ENCODE results near the gene HTD2. TPM values are rescaled to one million over a fixed set of nuclear protein-coding genes. Genes with fewer than 3 reads are reported as not detected.

HTD2 gene
- total and polyA plus RNA-seq, 2 donors from 2014 or later, result 6.4 to 7.8 TPM

DNA sequence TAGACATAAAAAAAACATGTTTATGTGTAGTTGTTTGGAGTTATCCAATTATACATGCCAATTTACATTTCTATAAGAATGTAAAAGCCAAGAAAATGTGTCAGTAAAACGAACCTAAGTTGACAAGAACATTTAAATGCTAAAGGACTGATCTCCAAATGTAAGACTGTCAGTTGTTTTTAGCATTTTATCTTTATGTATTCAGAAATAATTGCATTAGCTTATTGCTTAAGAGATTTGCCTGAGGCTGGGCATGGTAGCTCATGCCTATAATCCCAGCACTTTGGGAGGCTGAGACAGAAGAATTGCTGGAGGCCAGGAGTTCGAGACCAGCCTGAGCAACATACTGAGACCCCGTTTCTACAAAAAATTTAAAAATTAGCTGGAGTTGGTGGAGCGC, 53.3 kb downstream of the HTD2 start:
- Histone ChIP-seq H3K4me1 (ENCODE audit: control insufficient read depth in 2 of 3, insufficient read depth in 2 of 3, low read depth in 1 of 3, low read length in 3 of 3) (peaks cover 0 to 5% (median 3%) of the 10 kb centered on the region in 3 donors), H3K27me3 (ENCODE audit: control insufficient read depth, insufficient read depth, low read length) (no peaks in the 10 kb centered on the region), H3K27ac (ENCODE audit: low read depth in 2 of 2, low read length in 2 of 2) (no peak overlapping the region), H3K9me3 (ENCODE audit: control insufficient read depth in 2 of 3, insufficient read depth in 1 of 3, low read length in 3 of 3) (no peaks in the 10 kb centered on the region), H3K36me3 (ENCODE audit: control insufficient read depth in 2 of 3, insufficient read depth in 3 of 3, low read length in 3 of 3) (no peaks in the 10 kb centered on the region), H3K4me3 (ENCODE audit: low read length in 3 of 3) (no peak overlapping the region), H3K9ac (ENCODE audit: low read length in 3 of 3) (no peak overlapping the region)
- FAIRE-seq (no peak), DNase-seq (no peak)
- TF ChIP-seq CTCF (IDR thresholded peaks at IDR 0.05; ENCODE audit: borderline replicate concordance, extremely low read depth, insufficient read depth), result no peak
- intact Hi-C loops (cut with DNase I), result no loop called here

DNA sequence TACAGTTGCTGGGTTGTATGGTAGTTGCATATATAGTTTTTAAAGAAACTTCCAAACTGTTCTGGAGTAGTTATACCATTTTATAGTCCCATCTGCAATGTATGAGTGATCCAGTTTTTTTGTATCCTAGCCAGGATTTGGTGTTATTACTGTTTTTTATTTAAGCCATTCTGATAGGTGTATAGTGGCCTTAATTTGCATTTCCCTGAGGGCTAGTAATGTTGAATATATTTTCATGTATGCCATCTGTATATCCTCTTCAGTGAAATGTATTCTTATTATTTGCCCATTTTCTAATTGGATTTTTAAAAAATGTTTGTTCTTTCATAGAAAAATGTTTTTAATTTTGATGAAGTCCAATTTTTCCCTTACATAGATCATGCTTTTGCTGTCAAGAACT, 55.5 kb downstream of the HTD2 start:
- Histone ChIP-seq H3K4me1 (ENCODE audit: control insufficient read depth in 2 of 3, insufficient read depth in 2 of 3, low read depth in 1 of 3, low read length in 3 of 3) (peaks cover 0 to 5% (median 3%) of the 10 kb centered on the region in 3 donors), H3K9me3 (ENCODE audit: control insufficient read depth in 2 of 3, insufficient read depth in 1 of 3, low read length in 3 of 3) (no peaks in the 10 kb centered on the region), H3K27me3 (ENCODE audit: control insufficient read depth, insufficient read depth, low read length) (no peaks in the 10 kb centered on the region), H3K36me3 (ENCODE audit: control insufficient read depth in 2 of 3, insufficient read depth in 3 of 3, low read length in 3 of 3) (no peaks in the 10 kb centered on the region), H3K9ac (ENCODE audit: low read length in 3 of 3) (no peak overlapping the region), H3K4me3 (ENCODE audit: low read length in 3 of 3) (no peak overlapping the region), H3K27ac (ENCODE audit: low read depth in 2 of 2, low read length in 2 of 2) (no peak overlapping the region)
- no peak for FAIRE-seq
- intact Hi-C loops (cut with DNase I), result no loop called here
- no peak for DNase-seq
- no peak for TF ChIP-seq CTCF (IDR thresholded peaks at IDR 0.05; ENCODE audit: borderline replicate concordance, extremely low read depth, insufficient read depth)

DNA sequence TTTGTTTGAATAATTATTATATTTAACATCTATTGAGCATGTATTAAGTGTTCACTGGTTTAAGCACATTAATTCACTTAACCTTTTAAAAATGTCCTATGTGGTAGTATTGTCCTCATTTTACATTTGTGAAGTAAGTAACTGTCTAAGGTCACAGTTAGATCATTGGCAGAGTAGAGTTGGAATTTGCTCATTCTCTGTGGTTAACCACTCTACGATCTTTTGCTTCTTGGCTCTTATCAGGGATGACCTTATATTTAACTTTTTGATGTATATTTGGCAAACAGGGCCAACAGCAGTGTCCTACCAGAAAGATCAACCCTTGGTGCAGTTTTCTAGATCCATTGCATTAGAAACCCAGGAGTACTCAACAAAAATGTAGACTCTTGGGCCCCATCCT, 60.4 kb downstream of the HTD2 start:
- peaks cover 0 to 11% (median 4%) of the 10 kb centered on the region in 3 donors for H3K4me1 ChIP-seq (ENCODE audit: control insufficient read depth in 2 of 3, insufficient read depth in 2 of 3, low read depth in 1 of 3, low read length in 3 of 3)
- no peak overlapping the region for H3K4me3 ChIP-seq (ENCODE audit: low read length in 3 of 3)
- H3K36me3 ChIP-seq (ENCODE audit: control insufficient read depth in 2 of 3, insufficient read depth in 3 of 3, low read length in 3 of 3), result peaks cover 0 to 4% (median 0%) of the 10 kb centered on the region in 3 donors
- FAIRE-seq, result no peak
- no peak overlapping the region for H3K9ac ChIP-seq (ENCODE audit: low read length in 3 of 3)
- H3K27me3 ChIP-seq (ENCODE audit: control insufficient read depth, insufficient read depth, low read length), result no peaks in the 10 kb centered on the region
- H3K27ac ChIP-seq (ENCODE audit: low read depth in 2 of 2, low read length in 2 of 2), result no peak overlapping the region
- intact Hi-C loops (cut with DNase I), result no loop called here
- no peak for TF ChIP-seq CTCF (IDR thresholded peaks at IDR 0.05; ENCODE audit: borderline replicate concordance, extremely low read depth, insufficient read depth)
- DNase-seq, result no peak
- H3K9me3 ChIP-seq (ENCODE audit: control insufficient read depth in 2 of 3, insufficient read depth in 1 of 3, low read length in 3 of 3), result no peaks in the 10 kb centered on the region

DNA sequence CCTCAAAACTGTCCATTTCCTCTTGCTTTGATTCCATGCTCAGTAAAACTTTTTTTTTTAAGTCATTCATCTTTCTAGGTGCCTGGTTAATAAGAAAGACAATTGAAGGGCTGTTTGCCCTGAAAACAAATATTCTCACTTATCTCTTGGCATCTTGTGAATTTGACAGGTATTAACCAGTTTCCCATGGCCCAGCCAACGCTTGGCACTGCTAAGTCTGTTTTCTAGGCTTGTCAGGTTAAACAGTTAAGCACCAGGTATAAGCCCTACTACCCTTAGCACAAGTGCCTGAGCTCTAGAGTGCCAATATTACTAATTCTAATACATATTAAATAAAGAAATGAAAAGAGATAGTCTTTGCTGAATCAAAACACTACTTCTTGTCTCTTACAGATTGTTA, 62.7 kb downstream of the HTD2 start:
- no peak for DNase-seq
- no peak overlapping the region for H3K4me3 ChIP-seq (ENCODE audit: low read length in 3 of 3)
- no peak overlapping the region for H3K27ac ChIP-seq (ENCODE audit: low read depth in 2 of 2, low read length in 2 of 2)
- TF ChIP-seq CTCF (IDR thresholded peaks at IDR 0.05; ENCODE audit: borderline replicate concordance, extremely low read depth, insufficient read depth), result no peak
- no peaks in the 10 kb centered on the region for H3K9me3 ChIP-seq (ENCODE audit: control insufficient read depth in 2 of 3, insufficient read depth in 1 of 3, low read length in 3 of 3)
- intact Hi-C loops (cut with DNase I), result no loop called here
- FAIRE-seq, result no peak
- no peak overlapping the region for H3K9ac ChIP-seq (ENCODE audit: low read length in 3 of 3)
- H3K36me3 ChIP-seq (ENCODE audit: control insufficient read depth in 2 of 3, insufficient read depth in 3 of 3, low read length in 3 of 3), result peaks cover 0 to 4% (median 0%) of the 10 kb centered on the region in 3 donors
- H3K27me3 ChIP-seq (ENCODE audit: control insufficient read depth, insufficient read depth, low read length), result no peaks in the 10 kb centered on the region
- H3K4me1 ChIP-seq (ENCODE audit: control insufficient read depth in 2 of 3, insufficient read depth in 2 of 3, low read depth in 1 of 3, low read length in 3 of 3), result peaks cover 0 to 5% (median 4%) of the 10 kb centered on the region in 3 donors

All from kidney (tissue), 14 donors.